Cerebellar nuclear complex (tissue), 1 donor: Measurements from ENCODE around the gene FBXL17.

ENCODE experiments used
- DNase-seq, 2 experiments: peaks; one replicate each; lab custom pipeline; 2025; lab: John Stamatoyannopoulos, UW

FBXL17 gene

DNA sequence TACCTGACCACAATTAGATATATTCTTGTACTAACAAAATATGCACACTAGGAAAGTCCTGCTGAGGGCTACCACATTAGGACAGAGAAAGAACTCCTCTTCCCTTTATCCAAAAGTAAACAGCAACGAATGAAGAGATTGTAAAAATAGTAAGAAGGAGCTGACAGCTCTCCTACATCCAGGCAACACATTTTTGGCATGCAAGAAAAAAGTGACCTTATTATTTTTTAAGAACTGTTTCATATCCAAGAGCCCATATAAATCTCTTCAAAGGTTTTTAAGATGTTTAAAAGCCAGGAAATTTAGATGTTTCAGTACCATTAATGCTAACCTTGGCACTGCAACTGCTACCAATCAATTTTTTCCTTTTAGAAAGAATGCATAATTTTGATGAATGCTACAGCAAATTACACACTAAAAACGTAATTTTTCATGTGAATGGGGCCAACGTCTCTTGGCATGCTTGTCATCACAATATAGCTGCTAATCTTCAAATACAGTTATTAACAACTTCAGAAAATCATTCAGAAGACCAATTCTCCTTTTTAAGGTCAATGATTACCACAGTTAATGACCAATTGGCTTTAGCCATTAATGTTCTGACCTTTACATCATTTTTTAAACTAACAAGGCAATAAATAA is 132.0 kb downstream of the FBXL17 start:
- no peak for DNase-seq

GRCh38 chr5:108249095-108249784 is 132.7 kb downstream of the FBXL17 start:
- no peak for DNase-seq

GRCh38 chr5:108238936-108239887 is 142.7 kb downstream of the FBXL17 start:
- no peak for DNase-seq

DNA sequence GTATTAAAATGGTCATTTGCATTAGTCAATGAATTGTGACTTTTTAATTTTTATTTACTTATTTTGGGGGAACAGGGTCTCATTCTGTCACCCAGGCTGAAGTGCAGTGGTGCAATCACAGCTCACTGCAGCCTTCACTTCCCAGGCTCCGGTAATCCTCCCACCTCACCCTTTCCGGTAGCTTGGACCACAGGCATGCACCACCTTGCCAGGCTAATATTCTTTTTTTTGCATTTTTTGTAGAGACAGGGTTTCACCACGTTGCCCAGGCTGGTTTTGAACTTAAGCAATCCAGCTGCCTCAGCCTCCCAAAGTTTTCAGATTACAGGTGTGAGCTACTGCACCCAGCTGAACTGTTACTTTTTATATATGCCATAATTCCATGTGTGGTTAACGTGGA is 143.4 kb downstream of the FBXL17 start:
- DNase-seq, result no peak

DNA sequence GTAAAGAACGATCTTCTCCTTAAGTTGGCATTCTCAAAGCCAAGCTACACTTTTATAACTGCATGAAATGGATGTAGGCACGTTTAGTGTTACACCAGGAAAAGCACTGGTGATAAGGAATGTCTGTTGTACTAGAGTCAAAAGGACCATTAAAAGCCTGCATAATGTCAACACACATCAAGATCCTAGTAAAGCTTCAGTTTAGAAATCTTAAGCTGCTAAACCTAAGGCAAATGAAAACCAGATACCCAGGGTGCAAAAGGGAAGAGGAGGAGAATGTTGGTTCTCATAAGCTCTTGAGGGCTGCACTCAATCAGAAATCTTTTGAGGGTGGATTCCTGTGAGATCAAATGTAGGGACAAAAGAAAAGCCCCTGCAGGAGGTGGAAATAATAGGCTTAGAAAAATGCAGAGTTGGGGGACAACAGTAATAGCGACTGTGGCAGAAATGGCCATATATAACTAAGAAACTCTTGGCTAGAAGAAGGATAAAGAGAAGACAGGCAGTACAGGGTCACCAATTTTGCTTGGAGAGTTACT is 148.2 kb downstream of the FBXL17 start:
- DNase-seq, result no peak

DNA sequence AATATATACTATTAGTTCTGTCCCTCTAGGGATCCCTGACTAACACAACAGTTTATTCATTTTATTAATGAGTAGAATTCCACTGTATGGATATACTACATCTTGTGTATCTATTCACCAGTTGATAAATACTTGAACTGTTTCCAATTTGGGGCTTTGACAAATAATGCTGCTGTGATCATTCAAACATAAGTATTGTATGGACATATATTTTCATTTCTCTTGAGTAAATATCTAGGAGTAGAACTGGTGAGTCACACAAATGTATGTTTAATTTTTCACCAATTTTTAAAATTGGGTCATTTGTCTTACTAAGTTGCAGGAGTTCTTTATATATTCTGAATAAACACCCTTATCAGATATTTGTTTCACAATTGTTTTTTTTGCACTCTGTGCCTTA is 149.1 kb downstream of the FBXL17 start:
- DNase-seq, result no peak

DNA sequence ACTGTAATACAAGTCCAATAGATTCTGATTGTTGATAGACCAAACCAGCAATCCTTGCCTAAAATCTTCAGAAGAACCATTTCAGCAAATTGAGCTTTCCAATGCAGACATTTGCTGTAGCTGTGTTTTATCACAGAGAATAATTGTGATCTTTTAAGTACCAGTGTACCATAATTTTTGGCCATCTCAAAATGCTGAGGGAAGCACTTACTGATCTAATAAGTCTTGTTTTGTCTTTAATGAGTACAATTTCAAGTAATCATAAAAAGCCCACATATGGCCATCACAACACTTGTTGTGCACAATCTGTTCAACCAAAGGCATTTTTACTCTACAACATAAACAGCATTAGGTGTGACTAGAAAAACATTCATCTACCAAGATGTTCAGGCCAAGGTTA is 159.9 kb downstream of the FBXL17 start:
- DNase-seq, result no peak

- DNase-seq, result no peak
Observed at GRCh38 chr5:108220834-108221233, 161.1 kb downstream of the FBXL17 start.

GRCh38 chr5:108216890-108217289 is 165.0 kb downstream of the FBXL17 start:
- no peak for DNase-seq

DNA sequence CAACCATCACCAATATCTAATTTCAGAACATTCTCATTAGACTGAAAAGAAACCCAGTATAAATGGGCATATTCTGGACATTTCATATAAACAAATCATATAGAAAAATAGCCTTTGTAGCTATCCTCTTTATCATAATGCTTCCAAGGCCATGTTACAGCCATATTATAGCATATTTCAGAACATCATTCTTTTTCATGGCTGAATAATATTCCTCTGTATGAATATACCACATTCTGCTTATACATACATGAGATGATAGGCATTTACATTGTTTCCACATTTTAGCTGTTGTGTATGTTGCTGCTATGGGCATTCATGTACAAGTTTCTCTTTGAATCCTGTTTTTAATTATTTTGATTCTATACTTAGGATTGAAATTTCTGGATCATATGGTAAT is 167.0 kb downstream of the FBXL17 start:
- no peak for DNase-seq

DNA sequence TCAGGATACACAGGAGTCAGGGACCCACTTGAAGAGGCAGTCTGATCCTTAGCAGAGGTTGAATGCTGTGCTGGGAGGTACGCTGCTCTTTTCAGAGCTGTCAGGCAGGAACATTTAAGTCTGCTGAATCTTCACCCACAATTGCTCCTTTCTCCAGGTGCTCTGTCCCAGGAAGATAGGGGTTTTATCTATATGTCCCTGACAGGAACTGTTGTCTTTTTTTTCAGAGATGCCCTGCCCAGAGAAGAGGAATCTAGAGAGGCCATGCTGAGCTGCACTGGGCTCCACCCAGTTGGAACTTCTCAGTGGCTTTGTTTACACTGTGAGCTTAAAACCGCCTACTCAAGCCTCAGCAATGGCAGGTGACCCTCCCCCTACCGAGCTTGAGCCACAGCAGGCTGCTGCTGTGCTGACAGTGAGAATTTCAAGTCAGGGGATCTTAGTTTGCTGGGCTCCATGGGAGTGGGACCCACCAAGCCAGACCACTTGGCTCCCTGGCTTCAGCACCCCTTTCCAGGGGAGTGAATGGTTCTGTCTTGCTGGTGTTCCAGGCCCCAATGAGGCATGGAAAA is 169.0 kb downstream of the FBXL17 start:
- DNase-seq, result no peak

- DNase-seq, result no peak
Observed at GRCh38 chr5:108206707-108207106, 175.2 kb downstream of the FBXL17 start.

DNA sequence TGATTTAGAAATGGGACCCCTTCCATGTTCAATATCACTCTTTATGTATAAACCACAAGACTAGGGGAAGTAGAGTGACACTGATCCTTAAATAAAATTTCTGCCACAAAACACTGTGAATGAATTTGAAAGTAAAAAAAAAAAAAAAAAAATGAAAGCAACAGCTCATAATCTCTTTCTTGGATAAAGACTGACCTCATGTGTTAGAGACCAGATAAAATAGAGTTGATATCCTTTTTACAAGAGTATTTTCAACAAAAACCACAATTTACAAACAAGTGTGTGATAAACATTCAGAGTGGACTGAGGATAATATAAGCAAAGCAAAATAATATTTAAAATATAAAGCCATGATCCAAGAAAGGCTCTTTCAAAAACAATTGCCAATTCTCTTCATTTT is 180.2 kb downstream of the FBXL17 start:
- no peak for DNase-seq

GRCh38 chr5:108196276-108196675 is 185.6 kb downstream of the FBXL17 start:
- no peak for DNase-seq

- DNase-seq, result no peak
Observed at GRCh38 chr5:108193021-108193795, 188.7 kb downstream of the FBXL17 start.

DNA sequence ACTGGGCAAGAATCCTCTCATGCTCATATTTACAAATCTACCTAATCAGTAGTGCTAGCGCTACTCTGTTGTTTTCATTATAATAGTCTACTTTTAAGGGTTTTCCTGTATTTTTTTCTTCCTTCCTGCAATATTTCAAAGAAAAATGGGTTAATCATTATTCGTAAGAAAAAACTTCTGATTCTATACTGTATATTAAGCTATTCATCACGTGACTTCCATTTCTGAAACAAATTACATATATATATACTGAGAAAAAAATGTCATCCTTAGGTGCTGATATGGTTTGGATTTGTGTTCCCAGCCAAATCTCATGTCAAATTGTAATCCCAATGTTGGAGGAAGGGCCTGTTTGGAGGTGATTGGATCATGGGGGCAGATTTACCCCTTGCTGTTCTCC is 197.0 kb downstream of the FBXL17 start:
- DNase-seq, result no peak

DNA sequence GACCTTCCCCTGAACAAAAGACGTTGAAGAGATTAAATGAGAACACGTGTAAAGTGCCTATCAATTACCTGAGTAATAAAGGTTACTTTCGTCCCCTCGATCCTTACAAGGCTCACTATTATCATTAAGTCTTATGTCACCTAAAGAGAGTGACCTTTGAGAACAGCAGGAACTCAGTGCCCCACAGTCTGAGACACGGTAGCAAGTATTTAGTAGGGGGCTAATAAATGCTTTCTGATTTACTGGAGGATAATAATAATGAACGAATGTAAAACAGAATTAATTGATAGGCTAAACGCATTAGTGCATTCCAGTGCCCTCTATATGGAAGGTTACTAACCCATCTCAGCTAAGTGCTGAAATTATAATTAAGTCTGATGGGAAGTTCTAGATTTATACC is 199.9 kb downstream of the FBXL17 start:
- DNase-seq, result no peak

DNA sequence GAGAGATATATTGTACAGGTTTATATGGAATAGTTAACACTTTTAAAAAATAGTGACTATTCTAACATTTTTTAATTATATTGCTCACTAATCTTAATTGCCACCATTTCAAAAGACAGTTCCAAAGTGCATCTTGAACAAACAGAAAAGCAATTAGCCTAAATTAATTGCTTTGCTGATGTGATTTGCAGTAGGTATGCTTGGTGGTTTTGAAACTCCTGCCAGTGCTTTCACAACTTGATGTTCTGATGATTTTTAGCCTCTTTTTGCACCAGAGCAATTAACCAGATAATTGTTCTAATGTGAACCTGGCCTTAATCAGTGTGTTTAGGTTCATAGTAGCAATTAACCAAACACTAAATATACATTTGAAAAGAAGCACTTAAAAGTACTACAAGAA is 207.6 kb downstream of the FBXL17 start:
- no peak for DNase-seq

DNA sequence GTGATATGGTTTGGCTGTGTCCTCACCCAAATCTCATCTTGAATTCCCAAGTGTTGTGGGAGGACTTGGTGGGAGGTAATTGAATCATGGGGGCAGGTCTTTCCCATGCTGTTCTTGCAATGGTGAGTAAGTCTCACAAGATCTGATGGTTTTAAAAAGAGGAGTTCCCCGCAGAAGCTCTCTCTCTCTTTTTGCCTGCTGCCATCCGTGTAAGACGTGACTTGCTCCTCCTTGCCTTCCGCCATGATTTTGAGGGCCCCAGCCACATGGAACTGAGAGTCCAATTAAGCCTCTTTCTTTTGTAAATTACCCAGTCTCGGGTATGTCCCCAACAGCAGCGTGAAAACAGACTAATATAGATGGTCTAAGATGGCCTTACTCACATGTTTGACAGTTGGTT is 210.1 kb downstream of the FBXL17 start:
- no peak for DNase-seq

GRCh38 chr5:108168915-108169314 is 213.0 kb downstream of the FBXL17 start:
- DNase-seq, result no peak

- DNase-seq, result no peak
Observed at GRCh38 chr5:108167174-108167573, 214.7 kb downstream of the FBXL17 start.
